Brain microvascular endothelial cell (primary cell): ENCODE measurements around the gene IL3RA.

ENCODE experiments used
- DNase-seq: peaks from one replicate; pipeline ENCODE4 v3.0.0-alpha.2; 2020
- H3K27ac ChIP-seq: fragments of 250-450 bp; sonication (Bioruptor Pico); 2 replicates; pipeline ENCODE4 v1.5.1; 2020; ENCODE audit warnings: mild to moderate bottlenecking, moderate library complexity
- H3K27me3 ChIP-seq: fragments of 250-450 bp; sonication (Bioruptor Pico); replicated peaks from 2 replicates; pipeline ENCODE4 v1.5.1; 2020; ENCODE audit warnings: mild to moderate bottlenecking
- H3K36me3 ChIP-seq: fragments of 250-450 bp; sonication (Bioruptor Pico); replicated peaks from 2 replicates; pipeline ENCODE4 v1.5.1; 2020; ENCODE audit warnings: mild to moderate bottlenecking
- H3K4me3 ChIP-seq: 2 replicates; pipeline ENCODE4 v1.5.1; 2011; ENCODE audit warnings: low read depth, mild to moderate bottlenecking, control low read depth, low read length, moderate library complexity
- CTCF ChIP-seq: IDR thresholded peaks from 2 replicates; pipeline ENCODE4 v1.5.1; 2011; ENCODE audit warnings: low read depth, mild to moderate bottlenecking, moderate library complexity, low read length, control low read depth, inconsistent platforms; ENCODE audit errors: missing control alignments
- in situ Hi-C: cut with HindIII; loops from 2 replicates; pipeline ENCODE4 v1.10.0; 2017; ENCODE audit warnings: low sequenced_read_pairs, low pct_ligation_motif_present

Gene IL3RA

GRCh38 chrX:1386338-1387127 is 49.9 kb downstream of the IL3RA start:
- TF ChIP-seq CTCF: no peak
- in situ Hi-C loops: no loop called here
- Histone ChIP-seq H3K27me3 (no peaks in the 10 kb centered on the region), H3K4me3 (no peak overlapping the region), H3K36me3 (peaks cover 69% of the 10 kb centered on the region), H3K27ac (no peak overlapping the region)
- DNase-seq: no peak

GRCh38 chrX:1387141-1387776 is 50.7 kb downstream of the IL3RA start:
- no peak overlapping the region for H3K27ac ChIP-seq
- TF ChIP-seq CTCF: no peak
- H3K36me3 ChIP-seq: peaks cover 69% of the 10 kb centered on the region
- in situ Hi-C loops: no loop called here
- no peak for DNase-seq
- H3K4me3 ChIP-seq: no peak overlapping the region
- no peaks in the 10 kb centered on the region for H3K27me3 ChIP-seq

DNA sequence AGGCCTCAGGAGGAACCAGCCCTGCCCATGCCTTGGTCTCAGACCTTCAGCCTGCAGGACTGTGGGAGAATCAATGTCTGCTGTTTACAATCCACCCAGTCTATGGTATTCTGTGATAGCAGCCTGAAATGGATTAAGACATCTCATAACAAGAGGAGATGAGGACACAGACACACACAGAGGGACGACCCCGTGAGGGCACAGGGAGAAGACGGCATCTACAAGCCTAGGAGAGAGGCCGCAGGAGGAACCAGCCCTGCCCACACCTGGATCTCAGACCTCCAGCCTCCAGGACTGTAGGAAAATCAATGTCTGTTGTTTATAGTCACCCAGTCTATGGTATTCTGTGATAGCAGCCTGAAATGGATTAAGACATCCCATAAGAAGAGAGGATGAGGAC is 52.1 kb downstream of the IL3RA start:
- Histone ChIP-seq H3K4me3 (no peak overlapping the region), H3K27me3 (no peaks in the 10 kb centered on the region), H3K27ac (no peak overlapping the region), H3K36me3 (peaks cover 69% of the 10 kb centered on the region)
- in situ Hi-C loops: no loop called here
- no peak for DNase-seq
- TF ChIP-seq CTCF: no peak

- in situ Hi-C loops: no loop called here
- Histone ChIP-seq H3K36me3 (peaks cover 64% of the 10 kb centered on the region), H3K27ac (no peak overlapping the region), H3K4me3 (no peak overlapping the region), H3K27me3 (no peaks in the 10 kb centered on the region)
- no peak for DNase-seq
- no peak for TF ChIP-seq CTCF
Measured at GRCh38 chrX:1389181-1389992, 52.8 kb downstream of the IL3RA start.

- Histone ChIP-seq H3K27me3 (no peaks in the 10 kb centered on the region), H3K4me3 (no peak overlapping the region), H3K27ac (no peak overlapping the region), H3K36me3 (peaks cover 59% of the 10 kb centered on the region)
- TF ChIP-seq CTCF: no peak
- in situ Hi-C loops: no loop called here
- no peak for DNase-seq
Measured at GRCh38 chrX:1389993-1390285, 53.4 kb downstream of the IL3RA start.
